ENCODE results near the gene ZNF597.

ZNF597 gene

DNA sequence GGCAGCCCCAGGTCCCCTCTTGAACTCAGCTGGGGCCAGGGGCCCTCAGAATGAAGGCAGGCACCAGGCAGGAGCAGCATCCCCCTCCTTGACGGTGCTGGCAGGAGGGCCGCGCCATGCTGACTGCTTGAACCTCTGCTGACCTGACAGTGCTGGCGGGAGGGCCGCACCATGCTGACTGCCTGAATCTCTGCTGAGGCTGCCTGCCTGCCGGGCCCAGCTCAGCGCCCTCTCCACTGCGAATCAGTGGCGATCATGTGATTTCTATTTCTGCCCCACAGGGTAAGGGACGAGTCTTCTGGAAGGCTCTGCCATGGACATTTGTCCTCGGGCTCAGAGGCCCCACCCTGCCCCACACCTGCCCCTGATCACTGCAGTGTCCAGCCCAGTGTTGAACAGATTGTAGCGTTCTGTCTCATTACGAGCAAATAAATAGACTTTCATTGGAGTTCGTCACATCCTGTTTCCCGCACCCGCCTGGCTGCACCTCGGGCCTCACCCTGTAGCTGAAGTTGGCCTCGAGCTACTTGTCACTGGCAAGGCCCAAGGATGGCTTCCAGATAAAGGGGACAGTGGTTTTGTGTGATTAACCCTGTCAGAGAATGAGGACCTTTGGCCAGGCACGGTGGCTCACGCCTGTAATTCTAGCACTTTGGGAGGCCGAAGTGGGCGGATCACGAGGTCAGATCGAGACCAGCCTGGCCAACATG, 43.4 kb upstream of the ZNF597 start:
- TF ChIP-seq, protein P1, sequence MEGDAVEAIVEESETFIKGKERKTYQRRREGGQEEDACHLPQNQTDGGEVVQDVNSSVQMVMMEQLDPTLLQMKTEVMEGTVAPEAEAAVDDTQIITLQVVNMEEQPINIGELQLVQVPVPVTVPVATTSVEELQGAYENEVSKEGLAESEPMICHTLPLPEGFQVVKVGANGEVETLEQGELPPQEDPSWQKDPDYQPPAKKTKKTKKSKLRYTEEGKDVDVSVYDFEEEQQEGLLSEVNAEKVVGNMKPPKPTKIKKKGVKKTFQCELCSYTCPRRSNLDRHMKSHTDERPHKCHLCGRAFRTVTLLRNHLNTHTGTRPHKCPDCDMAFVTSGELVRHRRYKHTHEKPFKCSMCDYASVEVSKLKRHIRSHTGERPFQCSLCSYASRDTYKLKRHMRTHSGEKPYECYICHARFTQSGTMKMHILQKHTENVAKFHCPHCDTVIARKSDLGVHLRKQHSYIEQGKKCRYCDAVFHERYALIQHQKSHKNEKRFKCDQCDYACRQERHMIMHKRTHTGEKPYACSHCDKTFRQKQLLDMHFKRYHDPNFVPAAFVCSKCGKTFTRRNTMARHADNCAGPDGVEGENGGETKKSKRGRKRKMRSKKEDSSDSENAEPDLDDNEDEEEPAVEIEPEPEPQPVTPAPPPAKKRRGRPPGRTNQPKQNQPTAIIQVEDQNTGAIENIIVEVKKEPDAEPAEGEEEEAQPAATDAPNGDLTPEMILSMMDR (IDR thresholded peaks at IDR 0.05): no peak
- no peak for TF ChIP-seq ZFX (IDR thresholded peaks at IDR 0.05; ENCODE audit: borderline replicate concordance)
- no peak overlapping the region for H3K27ac ChIP-seq

DNA sequence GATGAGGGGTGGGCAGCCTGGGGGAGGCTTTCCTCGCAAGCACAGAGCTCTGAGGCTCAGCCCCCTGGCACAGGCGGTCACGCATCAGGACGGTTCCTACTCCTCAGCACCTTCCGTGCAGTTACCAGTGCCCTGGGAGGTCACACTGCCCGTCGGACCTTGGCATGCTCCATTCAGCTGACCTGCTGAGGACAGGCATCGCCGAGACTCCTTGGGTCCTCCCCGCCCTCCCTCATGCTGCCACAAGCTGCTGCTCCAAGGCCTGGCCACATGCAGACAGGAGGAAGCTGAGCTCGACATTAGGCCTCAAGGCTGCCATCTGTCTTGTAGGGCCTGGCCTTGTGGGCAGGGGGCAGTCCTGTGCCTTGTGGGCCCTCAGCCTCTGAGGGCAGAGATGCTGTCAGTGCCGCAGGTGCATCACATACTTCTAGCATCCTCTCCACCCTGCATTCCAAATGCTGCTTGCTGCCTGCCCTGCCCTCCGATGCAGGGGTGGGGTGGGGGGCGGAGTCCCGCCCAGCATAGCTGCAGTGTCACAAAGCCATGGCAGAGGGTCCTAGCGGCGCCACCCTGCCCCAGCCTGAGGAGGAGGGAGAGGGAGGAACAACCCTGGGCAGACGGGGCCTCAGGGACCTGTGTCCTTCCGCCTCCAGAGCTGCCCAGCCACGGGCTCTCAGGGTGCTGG, 42.7 kb upstream of the ZNF597 start:
- no peak overlapping the region for H3K27ac ChIP-seq
- TF ChIP-seq ZFX (IDR thresholded peaks at IDR 0.05; ENCODE audit: borderline replicate concordance): no peak
- TF ChIP-seq, protein P1 (IDR thresholded peaks at IDR 0.05): no peak

DNA sequence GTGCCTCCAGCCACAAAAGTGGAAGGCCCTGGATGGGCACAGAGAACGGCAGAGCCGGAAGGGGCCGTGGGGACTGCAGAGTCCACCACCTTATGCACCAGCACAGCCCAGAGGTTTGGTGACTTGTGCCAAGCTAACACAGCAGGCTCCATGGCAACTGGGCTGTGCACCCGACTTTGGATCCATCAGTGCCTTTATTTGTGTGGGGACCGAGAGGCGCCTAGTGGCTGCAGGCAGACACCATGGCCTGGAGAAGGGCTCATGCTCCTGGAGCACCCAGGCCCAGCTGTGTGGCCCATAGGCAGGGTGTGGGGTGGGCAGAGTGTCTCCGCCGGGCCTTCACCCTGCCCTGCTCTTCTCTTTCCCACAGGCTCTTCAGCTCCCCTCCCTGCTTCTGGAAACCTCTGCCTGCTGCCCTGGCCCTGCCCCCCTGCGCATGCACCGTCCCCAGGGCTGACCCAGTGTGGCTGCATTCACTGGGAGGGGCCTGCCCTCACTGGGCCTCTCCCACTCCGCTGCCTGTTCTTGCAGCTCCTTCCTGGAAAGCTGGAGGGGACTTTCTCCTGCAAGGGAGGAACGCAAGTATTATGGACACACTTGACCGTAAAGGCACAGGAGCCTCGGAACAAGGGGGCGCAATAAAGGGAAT, 41.9 kb upstream of the ZNF597 start:
- TF ChIP-seq, protein P1 (IDR thresholded peaks at IDR 0.05): no peak
- no peak for TF ChIP-seq ZFX (IDR thresholded peaks at IDR 0.05; ENCODE audit: borderline replicate concordance)
- H3K27ac ChIP-seq: no peak overlapping the region

DNA sequence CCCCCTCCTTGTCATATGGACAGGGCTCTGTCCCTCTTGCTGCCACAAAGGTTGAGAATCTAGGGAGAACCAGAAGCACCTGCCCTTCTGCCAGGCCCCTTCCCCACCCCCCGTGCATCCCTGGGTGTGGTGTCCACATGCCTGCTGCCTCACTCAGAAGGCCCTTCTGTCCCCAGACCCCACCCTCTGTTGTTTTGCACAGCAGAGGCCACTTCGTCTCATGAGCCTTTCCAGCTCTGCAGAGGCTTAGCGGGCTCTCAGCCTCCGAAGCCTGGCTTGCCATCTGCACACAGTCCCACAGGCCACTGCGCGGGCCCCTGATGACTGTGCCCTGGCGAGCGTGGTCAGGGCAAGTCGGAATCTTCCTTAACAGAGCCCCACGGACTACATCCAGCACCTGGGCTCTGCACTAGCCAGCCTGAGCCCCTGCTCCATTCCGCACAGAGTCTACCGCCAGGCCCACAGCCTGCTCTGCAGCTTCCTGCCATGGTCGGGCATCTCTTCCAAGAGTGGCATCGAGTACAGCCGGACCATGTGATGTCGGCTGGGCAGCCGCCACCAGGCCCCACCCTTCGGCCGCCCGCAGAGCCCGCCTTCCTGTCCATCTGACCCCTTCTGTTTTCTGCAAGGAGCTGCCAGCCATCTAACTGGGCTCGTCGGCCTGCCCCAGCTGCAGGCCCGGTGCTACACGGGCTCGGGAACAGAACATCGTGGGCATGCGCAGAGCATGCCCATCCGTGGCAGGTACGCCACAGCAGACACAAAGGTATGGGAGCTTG, 41.2 kb upstream of the ZNF597 start:
- H3K27ac ChIP-seq: no peak overlapping the region
- TF ChIP-seq, protein P1 (IDR thresholded peaks at IDR 0.05): no peak
- TF ChIP-seq ZFX (IDR thresholded peaks at IDR 0.05; ENCODE audit: borderline replicate concordance): no peak

DNA sequence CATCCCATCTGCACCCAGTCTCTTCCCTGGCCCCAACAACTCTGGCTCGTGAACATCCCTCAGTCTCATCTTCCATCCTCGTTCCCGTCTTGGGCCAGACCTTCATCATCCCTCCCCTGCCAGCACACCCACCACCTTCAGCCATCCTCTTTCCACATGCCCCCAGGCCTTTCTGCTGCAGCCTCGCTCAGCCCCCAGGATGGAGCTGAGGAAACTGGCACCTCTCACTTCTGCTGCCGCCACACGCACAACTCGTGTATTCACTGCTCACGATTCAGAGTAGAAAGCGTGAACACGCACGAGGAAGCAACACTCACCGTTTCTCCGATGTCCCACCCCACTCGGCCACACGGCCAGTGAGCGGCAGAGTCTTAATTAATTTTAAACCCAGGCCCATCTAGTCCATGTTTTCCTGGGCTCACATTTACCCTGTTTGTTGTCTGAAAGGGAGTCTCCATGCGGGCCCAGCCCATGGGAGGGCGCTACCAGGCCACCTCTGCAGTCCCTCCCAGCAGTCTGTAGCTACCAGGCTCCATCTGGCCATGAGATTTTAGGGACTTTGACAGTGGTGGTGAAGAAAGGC, 39.4 kb upstream of the ZNF597 start:
- TF ChIP-seq, protein P1 (IDR thresholded peaks at IDR 0.05): no peak
- TF ChIP-seq ZFX (IDR thresholded peaks at IDR 0.05; ENCODE audit: borderline replicate concordance): no peak
- no peak overlapping the region for H3K27ac ChIP-seq

DNA sequence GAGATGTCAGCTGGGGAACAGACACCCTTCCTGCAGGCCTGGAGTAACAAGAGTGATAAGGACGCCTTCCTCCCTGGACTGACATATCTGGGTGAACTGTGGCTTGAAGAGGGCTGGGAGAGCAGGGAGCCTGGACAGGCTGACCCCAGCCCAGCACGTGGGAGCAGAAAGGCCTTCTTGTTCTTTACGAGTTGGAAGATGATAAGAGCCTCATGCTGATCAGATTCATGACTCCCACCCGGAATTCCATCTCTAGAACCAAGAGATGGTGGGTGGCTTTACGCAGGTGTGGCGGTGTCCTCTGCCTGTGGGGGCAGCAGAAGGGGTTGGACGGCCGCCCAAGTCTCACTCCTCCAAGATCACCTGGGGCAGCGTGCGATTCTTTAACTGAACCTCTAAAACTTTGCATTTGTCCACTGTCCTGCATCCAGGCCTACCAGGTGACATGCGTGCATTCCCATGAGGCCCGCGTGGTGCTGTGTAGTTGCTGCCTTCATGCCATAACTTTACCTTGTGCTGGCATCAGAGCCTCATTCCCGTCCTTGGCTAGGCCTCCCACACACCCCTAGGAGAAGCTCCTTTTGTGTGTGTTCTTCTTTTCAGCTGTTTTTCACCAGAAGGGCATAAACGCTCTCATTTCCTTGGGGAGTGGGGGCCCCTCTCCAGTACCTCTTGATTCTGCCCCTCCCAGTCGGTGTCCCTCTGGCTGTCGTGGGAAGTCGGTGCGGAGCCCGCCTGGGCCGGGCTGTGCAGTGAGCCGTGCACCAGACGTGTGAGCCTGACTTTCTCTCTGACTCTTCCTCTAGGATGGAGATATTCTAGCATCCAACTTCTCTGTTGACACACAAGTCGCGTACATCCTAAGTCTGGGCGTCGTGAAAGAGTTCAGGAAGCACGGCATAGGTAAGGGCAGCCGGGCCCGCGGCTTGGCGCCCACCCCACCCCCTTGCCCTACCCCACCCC, 38.7 kb upstream of the ZNF597 start:
- H3K27ac ChIP-seq: no peak overlapping the region
- no peak for TF ChIP-seq ZFX (IDR thresholded peaks at IDR 0.05; ENCODE audit: borderline replicate concordance)
- TF ChIP-seq, protein P1 (IDR thresholded peaks at IDR 0.05): no peak

Measured in 22Rv1 (cell line).